Skeletal muscle tissue (tissue), 4 donors: ENCODE data around the gene C15orf61. TPM values are rescaled to one million over a fixed set of nuclear protein-coding genes. Genes with fewer than 3 reads are reported as not detected.

Experiments
- H3K27ac ChIP-seq: one replicate; pipeline ENCODE4 v1.7.0; 2013; ENCODE audit warnings: mild to moderate bottlenecking, low read depth, low read length, inconsistent platforms
- H3K27me3 ChIP-seq, 3 donors: one replicate each; pipeline ENCODE4 v1.7.0; 2013; ENCODE audit warnings: low read length in 3 of 3; ENCODE audit not compliant: control insufficient read depth in 3 of 3, insufficient read depth in 3 of 3
- H3K36me3 ChIP-seq, 3 donors: one replicate each; pipeline ENCODE4 v1.7.0; 2013; ENCODE audit warnings: low read length in 3 of 3; ENCODE audit not compliant: control insufficient read depth in 3 of 3, insufficient read depth in 3 of 3
- H3K4me1 ChIP-seq, 3 donors: one replicate each; pipeline ENCODE4 v1.7.0; 2013; ENCODE audit warnings: low read length in 3 of 3, mild to moderate bottlenecking in 3 of 3; ENCODE audit not compliant: control insufficient read depth in 3 of 3, insufficient read depth in 3 of 3
- H3K4me3 ChIP-seq, 3 donors: one replicate each; pipeline ENCODE4 v1.7.0; 2013; ENCODE audit warnings: low read length in 3 of 3
- H3K9ac ChIP-seq, 3 donors: one replicate each; pipeline ENCODE4 v1.7.0; 2013; ENCODE audit warnings: low read length in 3 of 3, mild to moderate bottlenecking in 3 of 3, moderate library complexity in 2 of 3, low read depth in 1 of 3
- H3K9me3 ChIP-seq, 3 donors: one replicate each; pipeline ENCODE4 v1.7.0; 2013; ENCODE audit warnings: low read length in 3 of 3; ENCODE audit not compliant: control insufficient read depth in 3 of 3
- total RNA-seq: library from RNA; depleted of rRNA; stranded (reverse); fragments of >200 nt; gene quantifications from one replicate; pipeline ENCODE4 v1.2.3, GENCODE V29; 2014
- donor health status: Osteomylitis.

C15orf61 gene
- total RNA-seq, 1 donor from 2014 or later, result 7.3 TPM

GRCh38 chr15:67512933-67513714 lies 7.8 kb upstream of the C15orf61 start:
- Histone ChIP-seq H3K4me3 (no peak overlapping the region), H3K36me3 (peaks cover 22 to 44% (median 30%) of the 10 kb centered on the region in 3 donors), H3K27ac (no peak overlapping the region), H3K4me1 (no peaks in the 10 kb centered on the region), H3K9ac (no peak overlapping the region), H3K27me3 (no peaks in the 10 kb centered on the region), H3K9me3 (no peaks in the 10 kb centered on the region)

DNA sequence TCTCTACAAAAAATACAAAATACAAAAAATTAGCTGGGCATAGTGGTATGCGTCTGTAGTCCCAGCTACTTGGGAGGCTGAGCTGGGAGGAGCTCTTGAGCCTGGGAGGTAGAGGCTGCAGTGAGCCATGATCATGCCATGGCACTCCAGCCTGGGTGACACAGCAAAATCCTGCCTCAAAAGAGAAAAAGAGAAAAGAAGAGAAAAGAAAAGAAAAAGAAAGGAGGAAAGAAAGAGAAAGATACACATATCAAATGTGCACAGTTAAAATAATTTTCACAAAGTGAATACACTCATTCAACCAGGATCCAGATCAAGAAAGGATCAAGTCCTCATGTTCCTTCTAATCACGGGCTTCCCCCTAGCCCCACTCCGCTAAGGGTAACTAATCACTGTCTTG lies 5.8 kb upstream of the C15orf61 start:
- peaks cover 19 to 41% (median 27%) of the 10 kb centered on the region in 3 donors for H3K36me3 ChIP-seq
- H3K9ac ChIP-seq, result no peak overlapping the region
- no peak overlapping the region for H3K27ac ChIP-seq
- no peaks in the 10 kb centered on the region for H3K9me3 ChIP-seq
- no peaks in the 10 kb centered on the region for H3K4me1 ChIP-seq
- no peak overlapping the region for H3K4me3 ChIP-seq
- H3K27me3 ChIP-seq, result no peaks in the 10 kb centered on the region

- H3K9me3 ChIP-seq, result no peaks in the 10 kb centered on the region
- H3K27me3 ChIP-seq, result no peaks in the 10 kb centered on the region
- H3K36me3 ChIP-seq, result peaks cover 19 to 41% (median 26%) of the 10 kb centered on the region in 3 donors
- no peak overlapping the region for H3K4me3 ChIP-seq
- no peak overlapping the region for H3K27ac ChIP-seq
- no peak overlapping the region for H3K9ac ChIP-seq
- H3K4me1 ChIP-seq, result peaks cover 0 to 3% (median 2%) of the 10 kb centered on the region in 3 donors
Observed at GRCh38 chr15:67515557-67515956, 5.4 kb upstream of the C15orf61 start.

GRCh38 chr15:67520321-67521028 lies 456 bp upstream of the C15orf61 start:
- no peaks in the 10 kb centered on the region for H3K9me3 ChIP-seq
- peak overlapping the region; percentile 70 to 100 (median 92) for H3K9ac ChIP-seq
- peak overlapping the region; percentile 90 to 99 (median 99) for H3K4me3 ChIP-seq
- peaks cover 2 to 6% (median 6%) of the 10 kb centered on the region in 3 donors for H3K36me3 ChIP-seq
- H3K4me1 ChIP-seq, result peaks cover 10 to 16% (median 16%) of the 10 kb centered on the region in 3 donors
- H3K27me3 ChIP-seq, result no peaks in the 10 kb centered on the region
- peak overlapping the region; percentile 96 for H3K27ac ChIP-seq

GRCh38 chr15:67521783-67522568 lies 1.0 kb downstream of the C15orf61 start:
- H3K4me1 ChIP-seq, result peaks cover 10 to 16% (median 16%) of the 10 kb centered on the region in 3 donors
- no peaks in the 10 kb centered on the region for H3K9me3 ChIP-seq
- peaks cover 0 to 5% (median 3%) of the 10 kb centered on the region in 3 donors for H3K36me3 ChIP-seq
- peak overlapping the region; percentile 96 for H3K27ac ChIP-seq
- peak overlapping the region; percentile 89 to 99 (median 99) for H3K4me3 ChIP-seq
- peak overlapping the region; percentile 96 to 100 (median 97) for H3K9ac ChIP-seq
- H3K27me3 ChIP-seq, result no peaks in the 10 kb centered on the region

GRCh38 chr15:67523330-67523729 lies 2.4 kb downstream of the C15orf61 start:
- H3K9ac ChIP-seq, result peak overlapping the region; percentile 96 to 100 (median 97)
- peaks cover 16 to 23% (median 17%) of the 10 kb centered on the region in 3 donors for H3K4me1 ChIP-seq
- no peaks in the 10 kb centered on the region for H3K27me3 ChIP-seq
- no peaks in the 10 kb centered on the region for H3K36me3 ChIP-seq
- no peaks in the 10 kb centered on the region for H3K9me3 ChIP-seq
- peak overlapping the region; percentile 89 to 99 (median 99) for H3K4me3 ChIP-seq
- peak overlapping the region; percentile 96 for H3K27ac ChIP-seq

- Histone ChIP-seq H3K27me3 (no peaks in the 10 kb centered on the region), H3K4me1 (peaks cover 16 to 23% (median 19%) of the 10 kb centered on the region in 3 donors), H3K9ac (peak overlapping the region; percentile 15 to 40 (median 27)), H3K9me3 (no peaks in the 10 kb centered on the region), H3K36me3 (no peaks in the 10 kb centered on the region), H3K4me3 (no peak overlapping the region), H3K27ac (peak overlapping the region; percentile 96)
Observed at GRCh38 chr15:67524235-67524634, 3.3 kb downstream of the C15orf61 start.

- Histone ChIP-seq H3K4me3 (no peak overlapping the region), H3K9ac (no peak overlapping the region), H3K9me3 (no peaks in the 10 kb centered on the region), H3K27me3 (no peaks in the 10 kb centered on the region), H3K27ac (peak overlapping the region; percentile 82), H3K4me1 (peaks cover 9 to 16% (median 15%) of the 10 kb centered on the region in 3 donors), H3K36me3 (peaks cover 0 to 3% (median 0%) of the 10 kb centered on the region in 3 donors)
Observed at GRCh38 chr15:67528513-67528912, 7.6 kb downstream of the C15orf61 start.

GRCh38 chr15:67531379-67531914 lies 10.5 kb downstream of the C15orf61 start:
- H3K27me3 ChIP-seq, result no peaks in the 10 kb centered on the region
- peaks cover 0 to 11% (median 7%) of the 10 kb centered on the region in 3 donors for H3K4me1 ChIP-seq
- H3K4me3 ChIP-seq, result no peak overlapping the region
- H3K36me3 ChIP-seq, result peaks cover 0 to 3% (median 0%) of the 10 kb centered on the region in 3 donors
- no peaks in the 10 kb centered on the region for H3K9me3 ChIP-seq
- no peak overlapping the region for H3K27ac ChIP-seq
- no peak overlapping the region for H3K9ac ChIP-seq
